Retina (tissue), 1 donor: ENCODE measurements around the gene TMEM132A.
A peak's percentile ranks its signal among the peaks of the same experiment; 100 is the strongest.
"Not testable (repeated sequence)": the region's sequence is repeated elsewhere in the genome, so short reads cannot be mapped to it uniquely, and the experiment has no call there.

ENCODE experiments used
- DNase-seq: peaks from one replicate; pipeline ENCODE4 v3.0.0-alpha.2; 2016

TMEM132A gene

DNA sequence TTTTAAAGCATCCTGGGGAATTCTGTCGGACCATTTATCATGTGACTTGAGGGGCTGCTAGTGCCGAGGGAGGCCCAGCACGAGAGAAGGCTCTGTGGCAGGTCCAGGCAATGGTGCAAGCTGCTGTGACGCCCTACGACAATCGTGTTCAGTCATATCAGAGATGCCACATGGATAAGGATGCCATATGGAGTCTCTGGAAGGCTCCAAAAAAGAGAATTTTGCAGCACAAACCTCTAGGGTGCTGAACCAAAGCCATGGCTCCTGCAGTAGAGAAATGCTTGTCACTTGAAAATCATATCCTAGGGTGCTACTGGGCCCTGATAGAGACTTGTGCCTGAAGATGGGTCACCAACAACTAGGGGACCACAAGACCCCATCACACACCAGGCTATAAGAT, 40.5 kb downstream of the TMEM132A start:
- no peak for DNase-seq

DNA sequence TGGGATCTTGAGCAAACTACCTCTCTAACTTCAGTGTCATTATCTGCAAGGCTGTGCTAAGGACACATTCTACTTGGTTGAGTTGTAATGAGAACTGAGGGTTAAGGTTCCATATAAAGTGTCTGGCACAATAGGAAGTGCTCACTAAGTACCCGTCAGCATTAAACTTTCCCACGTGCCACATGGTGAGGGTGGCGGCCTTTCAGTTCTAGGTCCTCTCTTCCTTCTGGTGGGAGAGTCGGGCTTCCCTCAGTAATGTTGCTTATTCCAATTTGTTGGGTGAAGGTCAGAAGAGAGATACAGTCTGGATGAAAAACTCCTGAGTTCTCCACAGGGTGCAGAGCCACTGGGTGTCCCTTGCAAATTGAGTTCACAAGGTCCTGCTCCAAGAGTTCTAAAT, 42.6 kb downstream of the TMEM132A start:
- no peak for DNase-seq

DNA sequence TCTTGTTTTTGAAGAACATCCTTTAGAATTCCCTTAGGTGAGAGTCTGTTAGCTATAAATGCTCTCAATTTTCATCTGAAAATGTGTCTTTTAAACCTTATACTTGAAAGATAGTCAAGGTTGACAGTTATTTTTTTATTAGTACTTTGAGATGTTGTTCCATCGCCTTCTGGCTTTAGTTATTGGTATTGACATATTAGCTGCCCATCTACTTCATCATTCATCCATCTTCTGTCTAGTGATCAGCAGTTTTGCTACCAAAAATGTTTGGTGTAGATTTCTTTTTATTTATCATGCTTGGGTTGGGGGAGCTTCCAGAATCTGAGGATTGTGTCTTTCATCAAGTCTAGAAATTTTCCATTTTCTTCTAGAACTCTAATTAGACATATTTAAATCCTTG, 44.0 kb downstream of the TMEM132A start:
- DNase-seq, result no peak

DNA sequence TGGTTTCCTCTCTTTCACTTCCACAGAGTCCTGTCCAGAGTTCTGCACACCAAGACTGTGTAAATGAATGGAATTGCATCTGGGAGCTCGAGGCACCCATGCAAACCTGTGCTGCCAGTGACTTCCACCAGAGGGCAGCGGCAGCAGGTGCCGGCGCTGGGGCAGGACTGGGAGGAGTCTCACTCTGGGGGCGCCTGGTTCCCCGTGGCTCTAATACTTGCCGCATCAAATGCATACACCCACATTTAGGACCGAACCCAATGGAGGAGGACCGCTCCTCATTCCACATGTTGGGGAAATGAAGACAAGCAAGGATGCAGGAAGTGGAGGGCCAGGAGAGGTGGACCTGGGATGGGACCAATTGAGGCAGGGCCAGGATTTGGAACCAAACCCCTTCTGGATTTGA, 46.1 kb downstream of the TMEM132A start:
- peak; percentile 52 for DNase-seq

DNA sequence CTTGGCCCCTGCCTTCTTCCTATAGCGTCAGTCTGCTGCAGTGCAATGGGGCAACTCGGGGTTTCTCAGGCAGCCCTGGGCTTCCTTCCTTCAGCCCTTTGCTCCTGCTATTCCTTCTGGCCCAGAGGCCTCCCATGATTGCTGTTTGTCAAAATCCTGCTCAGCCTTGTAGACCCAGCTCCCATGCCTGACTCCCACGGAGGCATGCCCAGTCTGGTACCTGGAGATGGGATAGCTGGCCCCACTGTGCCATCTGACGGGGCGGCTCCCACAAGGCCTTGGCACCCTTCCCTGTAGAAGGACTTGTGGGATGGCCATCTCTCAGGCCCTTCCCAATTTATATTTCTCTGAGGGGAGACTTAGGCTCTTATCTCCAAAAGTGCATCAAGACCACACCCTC, 46.6 kb downstream of the TMEM132A start:
- DNase-seq, result no peak

GRCh38 chr11:60971520-60971919, 47.3 kb downstream of the TMEM132A start, which contains the start of gene CD6:
Gene CD6 (plus strand): TSS chr11:60971680. CDS start chr11:60971866, 186 bp downstream.
- no peak for DNase-seq

GRCh38 chr11:60972182-60973030, 48.1 kb downstream of the TMEM132A start:
- no peak for DNase-seq

- DNase-seq, result no peak
Observed at GRCh38 chr11:60973699-60974098, 49.4 kb downstream of the TMEM132A start.

DNA sequence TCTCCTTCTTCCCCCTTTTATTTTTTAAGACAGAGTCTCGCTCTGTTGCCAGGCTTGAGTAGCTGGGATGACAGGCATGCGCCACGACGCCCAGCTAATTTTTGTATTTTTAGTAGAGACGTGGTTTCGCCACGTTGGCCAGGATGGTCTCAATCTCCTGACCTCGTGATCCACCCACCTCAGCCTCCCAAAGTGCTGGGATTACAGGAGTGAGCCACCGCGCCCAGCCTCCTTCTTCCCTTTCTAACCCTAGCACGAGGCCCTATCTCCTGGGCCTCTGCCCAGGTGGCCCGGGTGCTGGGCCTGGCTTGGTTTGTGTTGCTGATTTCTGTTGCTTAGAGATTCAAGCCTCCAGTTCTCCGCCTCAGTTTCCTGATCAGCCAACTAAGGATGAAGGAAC, 50.1 kb downstream of the TMEM132A start:
- DNase-seq, result not testable (repeated sequence)

DNA sequence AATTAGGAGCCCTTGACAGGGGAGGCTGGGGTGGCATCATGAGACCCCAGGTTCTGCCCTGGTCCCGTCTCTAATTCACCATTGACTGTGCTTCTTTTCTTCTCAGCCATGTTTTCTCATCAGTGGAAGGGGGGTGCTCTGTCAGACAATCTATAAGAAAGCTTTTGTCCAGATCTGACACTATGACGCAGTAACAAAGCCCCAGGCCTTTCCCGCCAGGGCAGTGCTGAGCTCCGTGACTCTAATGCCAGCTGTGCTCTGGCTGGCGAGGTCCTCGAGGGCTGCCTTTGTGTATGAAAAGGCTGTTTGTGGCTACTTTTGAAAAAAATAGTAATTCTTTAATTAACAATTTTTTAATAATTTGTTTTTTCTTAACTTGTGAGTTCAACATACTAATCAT, 50.5 kb downstream of the TMEM132A start:
- peak; percentile 47 for DNase-seq

- DNase-seq, result no peak
Observed at GRCh38 chr11:60977224-60977623, 53.0 kb downstream of the TMEM132A start.

GRCh38 chr11:60977836-60978235, 53.6 kb downstream of the TMEM132A start:
- DNase-seq, result no peak

- DNase-seq, result no peak
Observed at GRCh38 chr11:60978546-60979380, 54.5 kb downstream of the TMEM132A start.

DNA sequence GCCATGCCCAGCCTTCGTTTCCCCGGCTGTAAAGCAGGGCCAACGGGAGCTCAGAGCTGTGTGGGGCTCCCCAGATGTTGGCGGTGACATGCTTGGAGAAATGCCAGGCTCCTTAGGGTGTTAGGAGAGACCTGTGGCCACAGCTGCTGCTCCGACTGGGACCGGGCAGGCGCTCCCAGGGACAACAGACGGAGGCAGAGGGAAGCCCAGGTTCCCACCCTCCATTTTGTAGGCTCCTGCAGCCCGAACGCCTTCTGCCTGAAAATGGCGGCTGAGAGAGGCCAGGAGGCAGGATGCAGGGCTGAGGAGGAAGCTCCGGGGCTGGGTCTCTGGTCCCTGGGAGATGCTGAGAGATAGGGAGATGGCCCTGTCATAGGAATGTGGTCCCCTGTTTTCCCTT, 57.3 kb downstream of the TMEM132A start:
- no peak for DNase-seq

DNA sequence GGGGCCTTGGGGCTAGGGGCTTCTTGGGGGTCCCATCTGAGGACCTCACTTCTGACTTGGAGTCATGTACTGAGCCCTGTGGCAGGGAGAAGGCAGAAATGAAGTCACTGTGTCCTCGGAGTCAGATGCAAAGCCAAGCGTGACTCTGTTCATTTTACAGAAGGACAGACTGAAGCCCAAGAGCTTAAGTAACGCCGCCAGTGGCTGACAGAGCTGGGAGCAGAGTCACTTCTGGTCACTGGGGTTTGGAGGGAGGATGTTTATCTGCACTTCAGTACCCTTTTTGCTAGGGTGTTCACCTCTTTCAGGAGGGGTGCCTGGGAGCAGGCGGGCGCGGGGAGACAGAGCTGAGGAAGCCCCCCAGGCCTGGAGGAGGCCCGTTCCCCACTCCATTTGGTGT, 57.9 kb downstream of the TMEM132A start:
- no peak for DNase-seq

- no peak for DNase-seq
Observed at GRCh38 chr11:60984149-60984548, 59.9 kb downstream of the TMEM132A start.

GRCh38 chr11:60984636-60985035, 60.4 kb downstream of the TMEM132A start:
- DNase-seq, result no peak

- no peak for DNase-seq
Observed at GRCh38 chr11:60985501-60985900, 61.2 kb downstream of the TMEM132A start.

- DNase-seq, result no peak
Observed at GRCh38 chr11:60985991-60986915, 62.0 kb downstream of the TMEM132A start.
